ENCODE measurements around the gene LRRC37A2. TPM values are rescaled to one million over a fixed set of nuclear protein-coding genes. Genes with fewer than 3 reads are reported as not detected.
"Not testable (repeated sequence)": the region's sequence is repeated elsewhere in the genome, so short reads cannot be mapped to it uniquely, and the experiment has no call there.

The LRRC37A2 gene
- total RNA-seq, 1 donor from 2014 or later, result 10.7 TPM

DNA sequence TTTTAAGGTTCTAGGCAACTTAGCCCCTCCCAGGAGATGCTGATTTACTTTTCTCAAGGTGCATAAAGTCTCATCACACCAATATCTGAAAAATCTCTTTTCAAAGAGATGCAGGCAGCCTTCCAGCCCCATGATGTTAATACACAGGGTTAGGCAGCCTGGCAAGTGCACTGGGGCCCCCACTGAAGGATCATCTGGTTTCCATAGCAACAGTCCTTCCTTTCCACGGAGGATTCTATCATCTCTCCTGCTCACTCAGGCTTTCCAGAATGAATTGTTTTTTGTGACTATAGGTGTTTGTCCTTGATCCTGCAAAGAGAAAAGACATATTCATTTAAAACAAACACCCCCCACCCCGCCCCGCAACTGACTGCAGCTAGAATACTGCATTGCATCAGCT, 73.2 kb downstream of the LRRC37A2 start:
- H2AFZ ChIP-seq (ENCODE audit: low read depth, low read length); H3K9me3 Mint-ChIP-seq (ENCODE audit: unreplicated experiment); H3K4me1 ChIP-seq (ENCODE audit: insufficient read depth, low read length): not testable (repeated sequence)

DNA sequence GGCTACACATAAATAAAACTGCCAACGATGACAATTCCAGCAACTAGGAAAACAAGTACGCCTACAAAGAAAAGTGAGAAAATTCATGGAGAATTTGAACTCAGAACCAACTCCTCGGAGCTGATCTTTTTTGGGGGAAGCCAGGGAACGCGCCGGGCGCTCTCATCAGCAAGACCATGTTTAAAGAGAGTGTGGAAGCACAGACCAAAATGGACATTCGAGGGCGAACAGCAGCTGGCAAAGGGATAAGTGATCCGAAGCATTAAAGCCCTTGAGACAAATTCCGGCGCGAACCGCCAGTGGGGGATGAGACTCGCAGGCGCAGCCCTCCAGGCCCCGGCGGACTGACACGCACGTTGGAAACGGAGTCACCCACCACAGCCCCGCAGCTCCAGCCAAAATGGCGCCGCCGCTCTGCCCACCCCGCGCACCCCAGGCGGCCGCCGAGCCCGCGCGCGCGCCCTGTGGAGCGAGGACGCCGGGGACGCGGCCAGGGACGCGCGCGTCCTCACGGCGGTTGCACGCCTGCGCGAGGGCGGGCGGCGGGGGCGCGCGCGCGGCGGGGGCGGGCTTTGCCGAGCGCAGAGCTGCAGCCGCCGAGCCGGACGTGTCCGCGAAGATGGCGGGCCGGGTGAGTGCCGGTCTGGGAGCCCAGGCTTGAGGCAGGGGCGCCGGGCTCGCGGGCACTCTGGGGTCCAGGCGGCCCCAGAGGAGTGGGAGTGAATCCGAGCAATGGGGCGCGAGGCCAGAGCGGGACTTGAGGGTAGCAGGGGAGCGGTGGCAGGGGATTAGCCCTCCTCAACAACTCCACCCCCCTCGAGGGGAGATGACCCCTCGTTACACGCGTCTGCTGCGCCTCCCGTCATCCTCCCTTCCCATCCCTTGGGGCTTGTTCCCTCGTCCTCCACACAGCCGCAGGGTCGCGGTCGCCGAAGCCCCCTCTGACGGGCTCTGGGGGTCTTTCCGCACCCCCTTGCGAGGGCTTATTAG, 78.2 kb downstream of the LRRC37A2 start, which contains the start of gene NSF:
TSS of gene NSF (plus strand) at position 513 of the 990 bp plus-strand sequence. CDS start at position 620, 107 bp downstream.
- not testable (repeated sequence) for H3K4me3 Mint-ChIP-seq (ENCODE audit: unreplicated experiment); FAIRE-seq

More for the DNA sequence above, 73.2 kb downstream of the LRRC37A2 start:
- not testable (repeated sequence) for H3K79me2 ChIP-seq (ENCODE audit: insufficient read depth, low read length); H3K4me1 Mint-ChIP-seq (ENCODE audit: low read depth, unreplicated experiment); DNase-seq (ENCODE audit: low read depth); H3K4me3 ChIP-seq (ENCODE audit: insufficient read depth, low read depth, low read length); H4K20me1 ChIP-seq (ENCODE audit: insufficient read depth, low read length); H3K36me3 Mint-ChIP-seq (ENCODE audit: low read depth, unreplicated experiment); H3K27me3 Mint-ChIP-seq (ENCODE audit: low read depth, unreplicated experiment); H3K27ac Mint-ChIP-seq (ENCODE audit: unreplicated experiment); FAIRE-seq; H3K36me3 ChIP-seq (ENCODE audit: insufficient read depth, low read length); H3K4me2 ChIP-seq (ENCODE audit: low read length); H3K27me3 ChIP-seq (ENCODE audit: insufficient read depth, low read length); H3K4me3 Mint-ChIP-seq (ENCODE audit: unreplicated experiment); H3K9me3 ChIP-seq (ENCODE audit: insufficient read depth, low read depth, low read length); H3K9ac ChIP-seq (ENCODE audit: low read length); H3K27ac ChIP-seq (ENCODE audit: low read depth, low read length)

DNA sequence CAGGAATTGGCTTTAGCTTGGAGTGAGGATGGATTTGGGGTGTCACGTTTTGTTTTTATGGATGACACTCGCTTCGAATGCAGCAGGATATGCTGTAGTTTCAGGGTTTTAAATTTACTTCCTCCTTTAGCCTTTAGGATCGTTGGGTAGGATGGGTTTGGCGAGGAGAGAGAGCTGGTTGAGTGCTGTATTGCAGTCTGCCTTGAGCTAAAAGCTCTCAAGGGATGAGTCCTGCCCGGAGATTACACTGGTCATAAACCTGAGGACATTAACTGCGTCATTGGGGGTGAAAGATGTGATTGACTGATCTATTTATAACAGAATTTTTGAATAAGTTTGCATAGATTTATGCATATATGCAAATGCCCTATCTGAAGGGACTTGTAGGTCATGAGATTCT, 79.1 kb downstream of the LRRC37A2 start:
- not testable (repeated sequence) for H3K4me3 Mint-ChIP-seq (ENCODE audit: unreplicated experiment); H3K9me3 Mint-ChIP-seq (ENCODE audit: unreplicated experiment); H3K4me2 ChIP-seq (ENCODE audit: low read length); H3K27ac Mint-ChIP-seq (ENCODE audit: unreplicated experiment); H2AFZ ChIP-seq (ENCODE audit: low read depth, low read length); H3K9ac ChIP-seq (ENCODE audit: low read length); H3K27ac ChIP-seq (ENCODE audit: low read depth, low read length); H3K4me1 Mint-ChIP-seq (ENCODE audit: low read depth, unreplicated experiment); H3K36me3 Mint-ChIP-seq (ENCODE audit: low read depth, unreplicated experiment); H3K36me3 ChIP-seq (ENCODE audit: insufficient read depth, low read length); H4K20me1 ChIP-seq (ENCODE audit: insufficient read depth, low read length); H3K79me2 ChIP-seq (ENCODE audit: insufficient read depth, low read length); H3K27me3 ChIP-seq (ENCODE audit: insufficient read depth, low read length); H3K4me3 ChIP-seq (ENCODE audit: insufficient read depth, low read depth, low read length); H3K9me3 ChIP-seq (ENCODE audit: insufficient read depth, low read depth, low read length); H3K4me1 ChIP-seq (ENCODE audit: insufficient read depth, low read length); DNase-seq (ENCODE audit: low read depth); H3K27me3 Mint-ChIP-seq (ENCODE audit: low read depth, unreplicated experiment)
- peak; percentile 81 for FAIRE-seq

More for the DNA sequence above, 78.2 kb downstream of the LRRC37A2 start, which contains the start of gene NSF:
- not testable (repeated sequence) for H2AFZ ChIP-seq (ENCODE audit: low read depth, low read length); H3K4me2 ChIP-seq (ENCODE audit: low read length); H3K36me3 ChIP-seq (ENCODE audit: insufficient read depth, low read length); H3K36me3 Mint-ChIP-seq (ENCODE audit: low read depth, unreplicated experiment); DNase-seq (ENCODE audit: low read depth); H3K27ac ChIP-seq (ENCODE audit: low read depth, low read length); H3K79me2 ChIP-seq (ENCODE audit: insufficient read depth, low read length); H3K27ac Mint-ChIP-seq (ENCODE audit: unreplicated experiment); H3K4me3 ChIP-seq (ENCODE audit: insufficient read depth, low read depth, low read length); H3K27me3 Mint-ChIP-seq (ENCODE audit: low read depth, unreplicated experiment); H3K9ac ChIP-seq (ENCODE audit: low read length); H3K4me1 ChIP-seq (ENCODE audit: insufficient read depth, low read length); H4K20me1 ChIP-seq (ENCODE audit: insufficient read depth, low read length); H3K9me3 Mint-ChIP-seq (ENCODE audit: unreplicated experiment); H3K27me3 ChIP-seq (ENCODE audit: insufficient read depth, low read length); H3K4me1 Mint-ChIP-seq (ENCODE audit: low read depth, unreplicated experiment); H3K9me3 ChIP-seq (ENCODE audit: insufficient read depth, low read depth, low read length)

DNA sequence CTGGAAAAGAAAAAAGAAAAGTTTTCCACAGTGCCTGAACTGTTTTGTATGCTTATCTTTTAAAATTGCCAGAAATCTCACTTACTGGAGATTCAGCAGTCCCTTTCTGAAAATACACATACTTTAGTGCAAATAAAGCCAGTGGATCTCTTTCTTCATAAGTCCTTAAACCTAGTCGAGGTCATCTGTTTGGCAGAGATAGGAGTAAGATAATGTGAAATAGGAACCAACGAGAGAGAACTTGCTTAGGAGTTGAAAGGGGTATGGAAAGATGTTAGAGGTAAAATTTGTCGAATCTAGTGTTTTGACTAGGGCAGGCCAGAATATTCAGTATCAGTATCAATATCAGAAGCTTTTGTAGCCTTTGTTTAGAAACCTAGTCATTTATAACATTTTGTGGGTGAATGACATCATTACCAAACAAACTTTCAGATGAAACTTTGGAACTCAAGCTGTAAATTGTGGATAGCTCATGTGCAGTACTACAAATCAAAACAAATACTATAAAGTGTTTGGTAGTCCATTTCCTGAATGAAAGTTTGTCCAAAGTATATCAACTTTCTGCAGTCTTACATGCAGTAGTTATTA, 86.2 kb downstream of the LRRC37A2 start:
- not testable (repeated sequence) for H3K4me3 ChIP-seq (ENCODE audit: insufficient read depth, low read depth, low read length); H3K36me3 Mint-ChIP-seq (ENCODE audit: low read depth, unreplicated experiment); H3K4me2 ChIP-seq (ENCODE audit: low read length); H4K20me1 ChIP-seq (ENCODE audit: insufficient read depth, low read length); H3K27ac Mint-ChIP-seq (ENCODE audit: unreplicated experiment); DNase-seq (ENCODE audit: low read depth); H3K27me3 Mint-ChIP-seq (ENCODE audit: low read depth, unreplicated experiment); H3K27me3 ChIP-seq (ENCODE audit: insufficient read depth, low read length); H3K4me3 Mint-ChIP-seq (ENCODE audit: unreplicated experiment); H3K4me1 Mint-ChIP-seq (ENCODE audit: low read depth, unreplicated experiment); H3K4me1 ChIP-seq (ENCODE audit: insufficient read depth, low read length); H3K9me3 ChIP-seq (ENCODE audit: insufficient read depth, low read depth, low read length); H3K9ac ChIP-seq (ENCODE audit: low read length); H3K27ac ChIP-seq (ENCODE audit: low read depth, low read length); H2AFZ ChIP-seq (ENCODE audit: low read depth, low read length); H3K79me2 ChIP-seq (ENCODE audit: insufficient read depth, low read length); H3K36me3 ChIP-seq (ENCODE audit: insufficient read depth, low read length); H3K9me3 Mint-ChIP-seq (ENCODE audit: unreplicated experiment)
- FAIRE-seq, result peak; percentile 97

DNA sequence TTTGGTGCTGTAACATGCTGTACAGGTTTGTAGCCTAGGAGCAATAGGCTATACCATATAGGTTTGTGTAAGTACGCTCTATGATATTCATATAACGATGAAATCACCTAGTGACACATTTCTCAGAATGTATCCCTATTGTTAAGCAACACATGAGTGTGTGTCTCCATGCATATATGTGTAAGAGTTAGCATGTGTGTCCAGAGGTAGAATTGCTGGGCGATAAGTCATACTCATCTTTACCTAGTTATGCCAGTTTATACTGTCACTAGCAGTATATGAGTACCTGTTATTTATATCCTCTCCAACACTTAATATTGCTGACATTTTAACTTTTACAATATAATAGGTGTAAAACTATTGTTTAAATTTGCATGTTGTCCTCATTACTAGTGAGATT, 88.5 kb downstream of the LRRC37A2 start:
- H3K4me1 ChIP-seq (ENCODE audit: insufficient read depth, low read length); H3K36me3 ChIP-seq (ENCODE audit: insufficient read depth, low read length); H3K4me1 Mint-ChIP-seq (ENCODE audit: low read depth, unreplicated experiment); H3K4me3 Mint-ChIP-seq (ENCODE audit: unreplicated experiment); H3K27me3 Mint-ChIP-seq (ENCODE audit: low read depth, unreplicated experiment); H3K27me3 ChIP-seq (ENCODE audit: insufficient read depth, low read length); H3K9me3 ChIP-seq (ENCODE audit: insufficient read depth, low read depth, low read length); H3K9ac ChIP-seq (ENCODE audit: low read length); H4K20me1 ChIP-seq (ENCODE audit: insufficient read depth, low read length); H3K79me2 ChIP-seq (ENCODE audit: insufficient read depth, low read length); DNase-seq (ENCODE audit: low read depth); H3K27ac ChIP-seq (ENCODE audit: low read depth, low read length); H3K36me3 Mint-ChIP-seq (ENCODE audit: low read depth, unreplicated experiment); H3K9me3 Mint-ChIP-seq (ENCODE audit: unreplicated experiment); H2AFZ ChIP-seq (ENCODE audit: low read depth, low read length); H3K4me3 ChIP-seq (ENCODE audit: insufficient read depth, low read depth, low read length); H3K27ac Mint-ChIP-seq (ENCODE audit: unreplicated experiment); H3K4me2 ChIP-seq (ENCODE audit: low read length): not testable (repeated sequence)
- FAIRE-seq, result peak; percentile 85

DNA sequence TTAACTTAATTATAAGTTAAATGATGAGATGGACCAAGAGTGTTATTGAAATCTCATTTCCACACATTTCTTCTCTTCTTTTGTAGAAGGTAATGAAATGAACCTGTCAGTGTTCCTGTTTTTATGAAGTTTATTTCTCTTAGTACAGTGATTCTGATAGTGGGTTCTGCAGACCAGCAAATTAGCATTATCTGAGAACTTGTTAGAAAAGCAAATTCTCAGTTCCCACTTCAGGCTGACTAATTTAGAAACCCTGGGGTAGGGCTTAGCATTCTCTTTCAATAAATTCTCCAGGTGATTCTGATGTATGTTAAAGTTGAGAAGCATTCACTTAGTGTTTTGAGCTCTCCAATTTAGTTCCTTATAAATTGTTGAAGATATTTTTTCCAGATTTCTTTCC, 90.9 kb downstream of the LRRC37A2 start:
- not testable (repeated sequence) for H3K27me3 ChIP-seq (ENCODE audit: insufficient read depth, low read length); H3K4me3 ChIP-seq (ENCODE audit: insufficient read depth, low read depth, low read length); H3K36me3 ChIP-seq (ENCODE audit: insufficient read depth, low read length); DNase-seq (ENCODE audit: low read depth); H3K9ac ChIP-seq (ENCODE audit: low read length); H3K4me2 ChIP-seq (ENCODE audit: low read length); H3K9me3 Mint-ChIP-seq (ENCODE audit: unreplicated experiment); H4K20me1 ChIP-seq (ENCODE audit: insufficient read depth, low read length); H3K27ac ChIP-seq (ENCODE audit: low read depth, low read length); H3K36me3 Mint-ChIP-seq (ENCODE audit: low read depth, unreplicated experiment); H2AFZ ChIP-seq (ENCODE audit: low read depth, low read length); H3K79me2 ChIP-seq (ENCODE audit: insufficient read depth, low read length); H3K9me3 ChIP-seq (ENCODE audit: insufficient read depth, low read depth, low read length); H3K4me1 Mint-ChIP-seq (ENCODE audit: low read depth, unreplicated experiment); H3K4me3 Mint-ChIP-seq (ENCODE audit: unreplicated experiment); H3K27ac Mint-ChIP-seq (ENCODE audit: unreplicated experiment); H3K4me1 ChIP-seq (ENCODE audit: insufficient read depth, low read length); H3K27me3 Mint-ChIP-seq (ENCODE audit: low read depth, unreplicated experiment)
- FAIRE-seq, result peak; percentile 88

Measured in astrocyte (in vitro differentiated cells and primary cell).